Hematopoietic multipotent progenitor cell treated with erythropoietin and hydrocortisone succinate and interleukin-3 and kit ligand, for 6 days (in vitro differentiated cells): ENCODE measurements around the gene UBE2S.
"Not testable (repeated sequence)": the region's sequence is repeated elsewhere in the genome, so short reads cannot be mapped to it uniquely, and the experiment has no call there.

ENCODE experiments used
- DNase-seq: peaks from one replicate; pipeline ENCODE4 v3.0.0-alpha.2; 2015

The UBE2S gene

GRCh38 chr19:55439052-55439451, 31.5 kb upstream of the UBE2S start:
- DNase-seq: no peak

DNA sequence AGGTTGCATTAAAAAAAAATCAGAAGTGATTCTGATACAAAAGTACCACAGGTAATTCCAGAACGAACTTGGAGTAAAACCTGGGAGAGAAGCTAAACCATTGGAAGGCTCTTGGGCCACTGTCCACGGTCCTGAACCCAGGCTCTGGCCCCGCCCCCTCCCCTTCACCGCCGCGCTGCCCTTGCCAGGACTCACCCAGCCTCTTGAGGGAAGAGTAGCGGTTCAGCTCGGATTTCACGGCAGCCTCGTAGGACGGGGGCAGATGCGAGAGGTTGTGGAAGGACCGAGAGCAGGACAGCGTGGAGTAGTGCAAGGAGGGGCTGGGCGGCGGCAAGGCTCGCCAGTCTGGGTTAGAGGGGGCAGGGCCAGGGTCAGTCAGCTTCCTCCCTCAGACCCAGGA, 29.8 kb upstream of the UBE2S start:
- peak; percentile 88 for DNase-seq

GRCh38 chr19:55436847-55437246, 29.3 kb upstream of the UBE2S start:
- no peak for DNase-seq

DNA sequence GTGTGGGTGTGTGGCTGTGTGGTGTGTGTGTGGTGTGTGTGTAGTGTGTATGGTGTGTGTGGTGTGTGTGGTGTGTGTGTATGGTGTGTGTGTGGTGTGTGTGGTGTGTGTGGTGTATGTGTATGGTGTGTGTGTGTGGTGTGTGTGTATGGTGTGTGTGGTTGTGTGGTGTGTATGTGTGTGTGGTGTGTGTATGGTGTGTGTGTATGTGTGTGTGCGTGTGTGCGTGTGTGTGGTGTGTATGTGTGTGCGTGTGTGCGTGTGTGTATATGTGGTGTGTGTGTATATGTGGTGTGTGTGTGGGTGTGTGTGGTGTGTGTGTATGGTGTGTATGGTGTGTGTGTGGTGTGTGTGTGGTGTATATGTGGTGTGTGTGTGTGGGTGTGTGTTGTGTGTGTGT, 27.4 kb upstream of the UBE2S start:
- no peak for DNase-seq

- no peak for DNase-seq
Observed at GRCh38 chr19:55434356-55434919, 26.9 kb upstream of the UBE2S start.

- DNase-seq: no peak
Observed at GRCh38 chr19:55433292-55433691, 25.7 kb upstream of the UBE2S start.

GRCh38 chr19:55432241-55432959, 24.8 kb upstream of the UBE2S start:
- no peak for DNase-seq

DNA sequence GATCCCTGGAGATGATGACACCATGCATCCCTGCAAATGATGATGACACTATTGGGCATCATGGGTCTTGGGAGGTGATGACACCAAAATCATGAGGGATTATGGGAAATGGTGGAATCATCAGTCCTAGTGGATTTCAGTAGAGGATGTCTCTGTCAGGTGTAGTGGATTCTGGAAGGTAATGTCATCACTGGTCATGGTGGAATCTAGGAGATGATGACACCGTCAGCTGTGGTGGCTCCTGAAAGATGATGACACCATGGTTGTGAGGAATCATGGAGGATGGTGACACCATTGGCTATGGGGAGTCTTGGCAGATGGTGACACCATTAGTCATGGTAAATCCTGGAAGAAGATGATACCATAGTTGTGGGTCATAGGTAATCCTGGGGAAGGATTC, 23.6 kb upstream of the UBE2S start:
- DNase-seq: no peak

- no peak for DNase-seq
Observed at GRCh38 chr19:55426042-55426441, 18.5 kb upstream of the UBE2S start.

DNA sequence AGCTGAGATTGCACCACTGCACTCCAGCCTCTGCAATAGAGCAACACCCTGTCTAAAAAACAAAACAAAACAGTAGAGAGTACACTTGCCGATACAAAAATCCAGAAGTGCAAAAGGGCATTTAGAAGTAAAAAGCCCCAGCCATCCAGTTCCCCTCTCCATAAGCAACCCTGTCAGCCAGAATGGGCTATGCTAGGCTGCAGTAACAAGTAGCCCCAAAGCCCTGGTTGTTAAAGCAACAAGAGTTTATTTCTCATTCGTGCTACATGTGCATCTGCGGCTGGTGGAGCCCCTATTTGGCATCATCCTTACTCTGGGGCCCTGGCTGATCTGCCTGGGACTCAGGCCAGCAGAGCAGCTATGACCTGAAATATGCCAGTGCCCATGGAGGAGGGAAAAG, 16.9 kb upstream of the UBE2S start:
- no peak for DNase-seq

- no peak for DNase-seq
Observed at GRCh38 chr19:55423225-55424005, 15.8 kb upstream of the UBE2S start.

- DNase-seq: peak; percentile 51
Observed at GRCh38 chr19:55421281-55421680, 13.7 kb upstream of the UBE2S start.

- no peak for DNase-seq
Observed at GRCh38 chr19:55419624-55420236, 12.1 kb upstream of the UBE2S start.

GRCh38 chr19:55419103-55419502, 11.5 kb upstream of the UBE2S start:
- DNase-seq: no peak

- peak; percentile 88 for DNase-seq
Observed at GRCh38 chr19:55418185-55418584, 10.6 kb upstream of the UBE2S start.

GRCh38 chr19:55410168-55410567, 2.6 kb upstream of the UBE2S start:
- no peak for DNase-seq

DNA sequence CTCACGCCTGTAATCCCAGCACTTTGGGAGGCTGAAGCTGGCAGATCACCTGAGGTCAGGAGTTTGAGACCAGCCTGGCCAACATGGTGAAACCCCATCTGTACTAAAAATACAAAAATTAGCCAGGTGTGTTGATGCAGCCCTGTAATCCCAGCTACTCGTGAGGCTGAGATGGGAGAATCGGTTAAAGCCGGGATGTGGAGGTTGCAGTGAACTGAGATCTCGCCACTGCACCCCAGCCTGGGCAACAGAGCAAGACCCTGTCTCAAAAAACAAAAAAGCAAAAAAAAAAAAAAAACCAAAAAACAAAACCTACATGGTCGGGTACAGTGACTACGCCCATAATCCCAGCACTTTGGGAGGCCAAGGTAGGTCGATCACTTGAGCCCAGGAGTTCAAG, 1.6 kb upstream of the UBE2S start:
- not testable (repeated sequence) for DNase-seq

DNA sequence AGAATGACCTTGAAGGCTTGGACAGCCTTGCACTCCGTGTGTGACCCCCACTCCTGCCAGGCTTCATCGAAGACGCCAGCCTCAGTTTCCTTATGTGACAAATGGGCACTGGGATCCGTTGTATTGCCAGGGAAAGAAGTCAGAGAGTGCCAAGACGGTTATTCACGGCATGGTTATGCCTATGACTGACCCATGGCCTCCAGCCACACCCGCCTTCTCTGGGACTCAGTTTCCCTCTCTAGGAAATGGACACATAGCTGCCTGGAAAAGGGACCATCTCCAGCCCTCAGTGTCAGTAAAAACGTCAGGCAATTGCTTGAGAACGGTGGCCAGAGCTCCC, 915 bp upstream of the UBE2S start:
- DNase-seq: no peak

- DNase-seq: peak; percentile 100
Observed at GRCh38 chr19:55407800-55408532, 378 bp upstream of the UBE2S start.

- DNase-seq: peak; percentile 70
Observed at GRCh38 chr19:55406826-55407549, 600 bp downstream of the UBE2S start.

DNA sequence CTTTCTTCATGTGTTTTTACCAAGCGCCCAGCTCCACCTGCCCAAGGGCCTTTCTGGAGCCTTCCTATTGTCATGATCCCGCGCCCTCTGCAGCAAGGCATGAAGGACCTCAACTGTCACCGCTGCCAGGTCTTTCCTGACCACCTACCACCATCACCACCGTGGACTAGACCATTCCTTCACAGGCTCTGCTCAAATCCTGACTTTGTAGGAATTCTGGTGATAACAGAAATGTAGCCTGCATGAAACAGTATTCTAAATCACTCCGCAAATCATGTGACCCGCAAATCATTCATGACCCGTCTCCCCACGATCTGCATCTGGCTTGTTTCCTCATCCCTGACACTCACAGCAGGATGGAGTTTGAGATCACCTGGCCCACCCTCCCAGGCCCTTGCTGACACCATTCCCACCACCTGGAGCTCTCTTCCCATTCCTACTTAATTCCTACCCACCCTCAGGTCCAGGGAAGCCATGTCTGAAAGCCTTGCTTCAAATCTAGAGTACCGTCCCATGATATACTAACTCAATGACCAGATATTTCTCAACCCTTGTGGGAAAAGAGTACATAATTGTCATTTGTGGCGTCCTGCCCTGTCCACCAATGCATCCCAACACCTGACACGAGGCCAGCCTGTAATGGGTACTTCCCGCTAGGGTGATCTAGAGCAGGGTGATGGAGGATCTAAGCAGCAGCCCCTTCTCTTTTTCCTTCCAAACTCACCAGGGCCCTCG, 1.3 kb downstream of the UBE2S start:
- no peak for DNase-seq

GRCh38 chr19:55405638-55406037, 1.9 kb downstream of the UBE2S start:
- DNase-seq: no peak
